Neuron (in vitro differentiated cells): Measurements from ENCODE around the gene VEPH1.

Source experiments
- H2AFZ ChIP-seq: one replicate; pipeline ENCODE4 v1.6.1; 2013; ENCODE audit warnings: low read depth, mild to moderate bottlenecking, inconsistent platforms, low read length, moderate library complexity
- H3K27me3 ChIP-seq: one replicate; pipeline ENCODE4 v1.6.1; 2013; ENCODE audit warnings: low read length; ENCODE audit not compliant: insufficient read depth
- H3K36me3 ChIP-seq: one replicate; pipeline ENCODE4 v1.6.1; 2013; ENCODE audit warnings: low read length; ENCODE audit not compliant: insufficient read depth
- H3K4me1 ChIP-seq: one replicate; pipeline ENCODE4 v1.6.1; 2013; ENCODE audit warnings: low read length; ENCODE audit not compliant: insufficient read depth
- H3K4me3 ChIP-seq: 2 replicates; pipeline ENCODE4 v1.5.1; 2013; ENCODE audit warnings: mild to moderate bottlenecking, low read length, moderate library complexity
- H3K9me3 ChIP-seq: one replicate; pipeline ENCODE4 v1.6.1; 2013; ENCODE audit warnings: low read length

Gene VEPH1

GRCh38 chr3:157225001-157225400, 278.2 kb downstream of the VEPH1 start:
- H3K4me3 ChIP-seq = no peak overlapping the region
- H3K27me3 ChIP-seq = no peaks in the 10 kb centered on the region
- H2AFZ ChIP-seq = no peak overlapping the region
- H3K4me1 ChIP-seq = no peaks in the 10 kb centered on the region
- no peaks in the 10 kb centered on the region for H3K36me3 ChIP-seq
- peaks cover 3% of the 10 kb centered on the region for H3K9me3 ChIP-seq

- Histone ChIP-seq H3K27me3 (no peaks in the 10 kb centered on the region), H3K36me3 (no peaks in the 10 kb centered on the region), H3K4me1 (no peaks in the 10 kb centered on the region), H2AFZ (no peak overlapping the region), H3K4me3 (no peak overlapping the region), H3K9me3 (peaks cover 1% of the 10 kb centered on the region)
Observed at GRCh38 chr3:157220883-157221282, 282.3 kb downstream of the VEPH1 start.

- Histone ChIP-seq H3K27me3 (no peaks in the 10 kb centered on the region), H3K4me1 (no peaks in the 10 kb centered on the region), H2AFZ (no peak overlapping the region), H3K9me3 (no peaks in the 10 kb centered on the region), H3K4me3 (no peak overlapping the region), H3K36me3 (no peaks in the 10 kb centered on the region)
Observed at GRCh38 chr3:157220211-157220610, 283.0 kb downstream of the VEPH1 start.

- no peaks in the 10 kb centered on the region for H3K9me3 ChIP-seq
- no peak overlapping the region for H3K4me3 ChIP-seq
- no peak overlapping the region for H2AFZ ChIP-seq
- no peaks in the 10 kb centered on the region for H3K4me1 ChIP-seq
- no peaks in the 10 kb centered on the region for H3K36me3 ChIP-seq
- H3K27me3 ChIP-seq = no peaks in the 10 kb centered on the region
Observed at GRCh38 chr3:157219215-157219614, 284.0 kb downstream of the VEPH1 start.
